GM19351 (cell line): ENCODE data around the gene RAPGEF1.
"Not testable (repeated sequence)": the region's sequence is repeated elsewhere in the genome, so short reads cannot be mapped to it uniquely, and the experiment has no call there.

Source experiments
- ATAC-seq: cut with Tn5 transposase; IDR thresholded peaks from one replicate; pipeline ENCODE4 v1.9.1; 2021; ENCODE audit warnings: mild to moderate bottlenecking, moderate library complexity; ENCODE audit not compliant: unreplicated experiment

RAPGEF1 gene

GRCh38 chr9:131739959-131740648 lies at the start of gene RAPGEF1:
Gene RAPGEF1 (minus strand): TSS chr9:131740076. CDS start chr9:131739830, 246 bp downstream.
- peak; percentile 43 for ATAC-seq

- no peak for ATAC-seq
These were observed 49.0 kb upstream of the RAPGEF1 start for GRCh38 chr9:131788851-131789250.

- no peak for ATAC-seq
These were observed 48.0 kb upstream of the RAPGEF1 start for GRCh38 chr9:131787838-131788237.

GRCh38 chr9:131784748-131785501 lies 45.0 kb upstream of the RAPGEF1 start:
- ATAC-seq: no peak

GRCh38 chr9:131781069-131781468 lies 41.2 kb upstream of the RAPGEF1 start:
- no peak for ATAC-seq

- no peak for ATAC-seq
These were observed 36.6 kb upstream of the RAPGEF1 start for GRCh38 chr9:131776473-131776872.

GRCh38 chr9:131776036-131776435 lies 36.2 kb upstream of the RAPGEF1 start:
- ATAC-seq: no peak

GRCh38 chr9:131774636-131775035 lies 34.8 kb upstream of the RAPGEF1 start:
- no peak for ATAC-seq

- no peak for ATAC-seq
These were observed 34.1 kb upstream of the RAPGEF1 start for GRCh38 chr9:131773911-131774379.

- no peak for ATAC-seq
These were observed 33.1 kb upstream of the RAPGEF1 start for GRCh38 chr9:131772940-131773339.

GRCh38 chr9:131771646-131772045 lies 31.8 kb upstream of the RAPGEF1 start:
- ATAC-seq: no peak

- no peak for ATAC-seq
These were observed 29.5 kb upstream of the RAPGEF1 start for GRCh38 chr9:131769361-131769760.

GRCh38 chr9:131764568-131764967 lies 24.7 kb upstream of the RAPGEF1 start:
- ATAC-seq: no peak

- peak; percentile 44 for ATAC-seq
These were observed 22.6 kb upstream of the RAPGEF1 start for GRCh38 chr9:131762356-131762932.

GRCh38 chr9:131759017-131759647 lies 19.3 kb upstream of the RAPGEF1 start:
- no peak for ATAC-seq

GRCh38 chr9:131757549-131757948 lies 17.7 kb upstream of the RAPGEF1 start:
- no peak for ATAC-seq

- ATAC-seq: peak; percentile 60
These were observed 15.8 kb upstream of the RAPGEF1 start for GRCh38 chr9:131755541-131756198.

GRCh38 chr9:131754846-131755245 lies 15.0 kb upstream of the RAPGEF1 start:
- no peak for ATAC-seq

GRCh38 chr9:131753751-131754150 lies 13.9 kb upstream of the RAPGEF1 start:
- not testable (repeated sequence) for ATAC-seq

GRCh38 chr9:131752231-131752884 lies 12.5 kb upstream of the RAPGEF1 start:
- ATAC-seq: no peak
